Measurements from ENCODE around the gene ADGRA3.

- TF ChIP-seq POLR2A (IDR thresholded peaks at IDR 0.05), result no peak
- TF ChIP-seq CTCF (IDR thresholded peaks at IDR 0.05), result no peak
These were observed 61.5 kb downstream of the ADGRA3 start for GRCh38 chr4:22454216-22454838.
